HL-60 (cell line): Measurements from ENCODE around the gene ALOX12.
"Not testable (repeated sequence)": the region's sequence is repeated elsewhere in the genome, so short reads cannot be mapped to it uniquely, and the experiment has no call there.

Experiments
- DNase-seq, 2 experiments: peaks; one replicate each; pipeline ENCODE4 v3.0.0-alpha.2; 2010 to 2020; ENCODE audit warnings: low read depth in 1 of 2, low spot score in 1 of 2
- H3K27ac ChIP-seq: fragments of 250-450 bp; sonication (Bioruptor Pico); replicated peaks from 2 replicates; pipeline ENCODE4 v1.5.1; 2020; ENCODE audit warnings: mild to moderate bottlenecking, moderate library complexity
- H3K27me3 ChIP-seq: fragments of 250-450 bp; sonication (Bioruptor Pico); 2 replicates; pipeline ENCODE4 v1.5.1; 2021; ENCODE audit warnings: mild to moderate bottlenecking, moderate library complexity; ENCODE audit not compliant: insufficient read depth, poor library complexity, severe bottlenecking
- H3K4me3 ChIP-seq: replicated peaks from 2 replicates; pipeline ENCODE4 v1.5.1; 2011; ENCODE audit warnings: mild to moderate bottlenecking, control low read depth, low read length; ENCODE audit not compliant: insufficient read depth
- GABPA ChIP-seq: IDR thresholded peaks from 2 replicates; pipeline ENCODE4 v1.6.1; 2012; ENCODE audit warnings: low read depth
- POLR2AphosphoS5 ChIP-seq: IDR thresholded peaks from 2 replicates; pipeline ENCODE4 v1.6.1; 2012; ENCODE audit warnings: low read depth
- SPI1 ChIP-seq: IDR thresholded peaks from 2 replicates; pipeline ENCODE4 v1.6.1; 2012; ENCODE audit warnings: low read depth, mild to moderate bottlenecking, borderline replicate concordance
- long read RNA-seq: library from polyadenylated mRNA; unstranded; transcript quantifications from one replicate; pipeline ENCODE4 v2.0.0, GENCODE V29; 2020
- TF ChIP-seq, protein P1 (sequence below): IDR thresholded peaks from one replicate; pipeline ENCODE4 v1.5.1; 2011; ENCODE audit warnings: low read length, control low read depth, inconsistent platforms; ENCODE audit not compliant: insufficient read depth
- TF ChIP-seq, protein P2 (sequence below): IDR thresholded peaks from 2 replicates; pipeline ENCODE4 v1.6.1; 2012; ENCODE audit warnings: low read depth; ENCODE audit not compliant: insufficient replicate concordance

Gene ALOX12, protein sequence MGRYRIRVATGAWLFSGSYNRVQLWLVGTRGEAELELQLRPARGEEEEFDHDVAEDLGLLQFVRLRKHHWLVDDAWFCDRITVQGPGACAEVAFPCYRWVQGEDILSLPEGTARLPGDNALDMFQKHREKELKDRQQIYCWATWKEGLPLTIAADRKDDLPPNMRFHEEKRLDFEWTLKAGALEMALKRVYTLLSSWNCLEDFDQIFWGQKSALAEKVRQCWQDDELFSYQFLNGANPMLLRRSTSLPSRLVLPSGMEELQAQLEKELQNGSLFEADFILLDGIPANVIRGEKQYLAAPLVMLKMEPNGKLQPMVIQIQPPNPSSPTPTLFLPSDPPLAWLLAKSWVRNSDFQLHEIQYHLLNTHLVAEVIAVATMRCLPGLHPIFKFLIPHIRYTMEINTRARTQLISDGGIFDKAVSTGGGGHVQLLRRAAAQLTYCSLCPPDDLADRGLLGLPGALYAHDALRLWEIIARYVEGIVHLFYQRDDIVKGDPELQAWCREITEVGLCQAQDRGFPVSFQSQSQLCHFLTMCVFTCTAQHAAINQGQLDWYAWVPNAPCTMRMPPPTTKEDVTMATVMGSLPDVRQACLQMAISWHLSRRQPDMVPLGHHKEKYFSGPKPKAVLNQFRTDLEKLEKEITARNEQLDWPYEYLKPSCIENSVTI
- long read RNA-seq, partial matches to known transcripts = 0 of 2 reads
- long read RNA-seq, other reads (novel, unspliced or antisense) = 2 of 2 reads

DNA sequence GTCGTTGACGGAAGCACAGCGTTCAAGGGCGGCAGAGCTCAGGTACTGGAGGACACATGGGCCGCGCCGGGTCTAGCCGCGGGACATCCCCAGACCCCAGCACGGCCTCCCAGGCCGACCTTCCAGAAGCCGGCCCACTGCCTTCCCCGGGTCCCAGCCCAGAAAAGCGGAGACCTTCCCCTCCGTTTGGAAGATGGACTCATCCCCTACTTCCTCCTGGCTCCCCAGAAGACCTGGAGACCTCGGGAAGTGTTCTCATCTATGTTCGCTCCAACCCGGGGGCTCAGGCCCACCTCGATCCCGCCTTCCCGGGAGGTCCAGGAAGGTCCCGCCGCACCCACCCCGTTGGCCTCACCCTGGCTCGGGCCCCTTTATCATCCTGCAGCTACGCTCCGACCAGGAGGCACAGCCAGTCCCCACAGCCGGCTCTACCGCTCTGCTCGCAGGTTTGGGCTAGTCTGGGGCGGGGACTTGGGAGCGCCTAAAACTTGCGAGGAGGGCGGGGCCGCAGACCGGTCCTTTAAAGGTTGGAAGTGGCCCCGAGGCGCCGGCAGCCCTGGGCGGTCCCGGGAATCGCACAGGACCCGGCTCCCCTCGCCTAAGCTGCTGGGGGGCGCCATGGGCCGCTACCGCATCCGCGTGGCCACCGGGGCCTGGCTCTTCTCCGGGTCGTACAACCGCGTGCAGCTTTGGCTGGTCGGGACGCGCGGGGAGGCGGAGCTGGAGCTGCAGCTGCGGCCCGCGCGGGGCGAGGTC, at the start of gene ALOX12:
Gene ALOX12, plus strand, starts transcription at position 550 of the 756 bp plus-strand sequence. Its CDS starts 69 bp downstream, at position 619.
- TF ChIP-seq SPI1 = no peak
- TF ChIP-seq, protein P1, sequence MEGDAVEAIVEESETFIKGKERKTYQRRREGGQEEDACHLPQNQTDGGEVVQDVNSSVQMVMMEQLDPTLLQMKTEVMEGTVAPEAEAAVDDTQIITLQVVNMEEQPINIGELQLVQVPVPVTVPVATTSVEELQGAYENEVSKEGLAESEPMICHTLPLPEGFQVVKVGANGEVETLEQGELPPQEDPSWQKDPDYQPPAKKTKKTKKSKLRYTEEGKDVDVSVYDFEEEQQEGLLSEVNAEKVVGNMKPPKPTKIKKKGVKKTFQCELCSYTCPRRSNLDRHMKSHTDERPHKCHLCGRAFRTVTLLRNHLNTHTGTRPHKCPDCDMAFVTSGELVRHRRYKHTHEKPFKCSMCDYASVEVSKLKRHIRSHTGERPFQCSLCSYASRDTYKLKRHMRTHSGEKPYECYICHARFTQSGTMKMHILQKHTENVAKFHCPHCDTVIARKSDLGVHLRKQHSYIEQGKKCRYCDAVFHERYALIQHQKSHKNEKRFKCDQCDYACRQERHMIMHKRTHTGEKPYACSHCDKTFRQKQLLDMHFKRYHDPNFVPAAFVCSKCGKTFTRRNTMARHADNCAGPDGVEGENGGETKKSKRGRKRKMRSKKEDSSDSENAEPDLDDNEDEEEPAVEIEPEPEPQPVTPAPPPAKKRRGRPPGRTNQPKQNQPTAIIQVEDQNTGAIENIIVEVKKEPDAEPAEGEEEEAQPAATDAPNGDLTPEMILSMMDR = no peak
- no peak for TF ChIP-seq GABPA
- Histone ChIP-seq H3K27ac (no peak within 1 kb of the TSS), H3K4me3 (no peak within 1 kb of the TSS), H3K27me3 (no peaks in the 10 kb centered on the region)
- DNase-seq = no peak

DNA sequence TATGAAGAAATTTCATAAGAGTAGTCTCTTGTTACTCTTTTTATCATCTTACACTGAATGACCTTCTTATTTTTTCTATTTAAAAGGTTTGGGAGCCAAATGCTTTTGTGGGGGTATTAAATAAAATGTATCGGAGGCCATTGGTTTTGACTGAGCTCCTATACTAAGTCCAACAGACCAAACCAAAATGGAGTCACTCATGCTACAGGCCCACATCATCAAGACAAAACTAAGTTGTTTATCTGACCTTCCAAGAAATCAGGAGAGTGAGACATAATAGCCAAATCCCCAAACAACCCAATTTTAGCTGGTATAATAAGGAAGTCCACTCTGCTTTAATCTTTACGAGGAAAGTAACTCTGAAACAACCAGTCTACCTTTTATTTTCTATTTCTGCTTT, 48.1 kb upstream of the ALOX12 start:
- no peaks in the 10 kb centered on the region for H3K27me3 ChIP-seq
- no peak overlapping the region for H3K4me3 ChIP-seq
- no peak for DNase-seq
- H3K27ac ChIP-seq = peak overlapping the region; percentile 95
- TF ChIP-seq, protein P2, sequence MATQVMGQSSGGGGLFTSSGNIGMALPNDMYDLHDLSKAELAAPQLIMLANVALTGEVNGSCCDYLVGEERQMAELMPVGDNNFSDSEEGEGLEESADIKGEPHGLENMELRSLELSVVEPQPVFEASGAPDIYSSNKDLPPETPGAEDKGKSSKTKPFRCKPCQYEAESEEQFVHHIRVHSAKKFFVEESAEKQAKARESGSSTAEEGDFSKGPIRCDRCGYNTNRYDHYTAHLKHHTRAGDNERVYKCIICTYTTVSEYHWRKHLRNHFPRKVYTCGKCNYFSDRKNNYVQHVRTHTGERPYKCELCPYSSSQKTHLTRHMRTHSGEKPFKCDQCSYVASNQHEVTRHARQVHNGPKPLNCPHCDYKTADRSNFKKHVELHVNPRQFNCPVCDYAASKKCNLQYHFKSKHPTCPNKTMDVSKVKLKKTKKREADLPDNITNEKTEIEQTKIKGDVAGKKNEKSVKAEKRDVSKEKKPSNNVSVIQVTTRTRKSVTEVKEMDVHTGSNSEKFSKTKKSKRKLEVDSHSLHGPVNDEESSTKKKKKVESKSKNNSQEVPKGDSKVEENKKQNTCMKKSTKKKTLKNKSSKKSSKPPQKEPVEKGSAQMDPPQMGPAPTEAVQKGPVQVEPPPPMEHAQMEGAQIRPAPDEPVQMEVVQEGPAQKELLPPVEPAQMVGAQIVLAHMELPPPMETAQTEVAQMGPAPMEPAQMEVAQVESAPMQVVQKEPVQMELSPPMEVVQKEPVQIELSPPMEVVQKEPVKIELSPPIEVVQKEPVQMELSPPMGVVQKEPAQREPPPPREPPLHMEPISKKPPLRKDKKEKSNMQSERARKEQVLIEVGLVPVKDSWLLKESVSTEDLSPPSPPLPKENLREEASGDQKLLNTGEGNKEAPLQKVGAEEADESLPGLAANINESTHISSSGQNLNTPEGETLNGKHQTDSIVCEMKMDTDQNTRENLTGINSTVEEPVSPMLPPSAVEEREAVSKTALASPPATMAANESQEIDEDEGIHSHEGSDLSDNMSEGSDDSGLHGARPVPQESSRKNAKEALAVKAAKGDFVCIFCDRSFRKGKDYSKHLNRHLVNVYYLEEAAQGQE = no peak
- no peak for TF ChIP-seq SPI1
- TF ChIP-seq, protein P1 = no peak

DNA sequence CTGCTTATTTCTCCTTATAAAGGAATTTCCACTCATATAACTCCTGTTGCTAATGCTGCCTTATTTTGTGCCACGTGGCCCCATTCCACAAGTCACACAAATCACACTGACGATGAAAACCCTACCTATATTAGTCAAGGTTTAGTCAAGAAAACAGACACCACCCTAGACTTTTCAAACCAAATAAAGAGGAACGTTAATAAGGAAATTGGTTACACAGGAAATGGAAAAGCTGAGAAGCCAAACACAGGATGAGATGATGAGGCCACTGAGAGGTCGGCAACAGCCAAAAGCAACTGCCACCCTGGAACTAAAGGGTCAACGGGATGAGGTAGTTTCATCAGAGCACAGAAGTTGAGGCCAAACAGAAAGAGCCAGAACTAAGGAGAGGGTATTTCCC, 47.3 kb upstream of the ALOX12 start:
- peak; percentile 45 to 83 for DNase-seq
- Histone ChIP-seq H3K27me3 (no peaks in the 10 kb centered on the region), H3K4me3 (no peak overlapping the region), H3K27ac (peak overlapping the region; percentile 95)
- TF ChIP-seq GABPA (no peak), POLR2AphosphoS5 (peak; percentile 76)

DNA sequence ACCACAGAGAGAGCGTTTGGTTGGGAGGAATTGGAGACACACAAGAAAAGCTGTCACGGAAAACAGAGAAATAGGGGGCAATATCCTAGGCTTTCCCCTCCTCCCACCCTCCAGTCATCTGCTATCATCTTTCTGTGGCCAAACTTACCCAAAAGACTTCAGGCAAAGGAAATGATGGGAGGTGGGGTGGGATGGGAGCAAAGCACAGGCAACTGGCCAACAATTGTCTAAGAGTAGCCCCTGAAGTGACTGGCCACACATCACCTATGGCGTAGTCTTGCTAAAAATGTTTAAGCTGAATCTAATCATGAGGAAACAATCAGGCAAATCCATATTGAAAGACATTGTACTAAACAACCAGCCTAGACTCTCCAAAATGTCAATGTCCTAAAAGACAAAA, 46.9 kb upstream of the ALOX12 start:
- DNase-seq = no peak
- peak overlapping the region; percentile 95 for H3K27ac ChIP-seq
- H3K27me3 ChIP-seq = no peaks in the 10 kb centered on the region
- no peak overlapping the region for H3K4me3 ChIP-seq
- no peak for TF ChIP-seq POLR2AphosphoS5
- TF ChIP-seq, protein P1 = no peak
- no peak for TF ChIP-seq GABPA
- TF ChIP-seq SPI1 = no peak
- TF ChIP-seq, protein P2 = no peak

DNA sequence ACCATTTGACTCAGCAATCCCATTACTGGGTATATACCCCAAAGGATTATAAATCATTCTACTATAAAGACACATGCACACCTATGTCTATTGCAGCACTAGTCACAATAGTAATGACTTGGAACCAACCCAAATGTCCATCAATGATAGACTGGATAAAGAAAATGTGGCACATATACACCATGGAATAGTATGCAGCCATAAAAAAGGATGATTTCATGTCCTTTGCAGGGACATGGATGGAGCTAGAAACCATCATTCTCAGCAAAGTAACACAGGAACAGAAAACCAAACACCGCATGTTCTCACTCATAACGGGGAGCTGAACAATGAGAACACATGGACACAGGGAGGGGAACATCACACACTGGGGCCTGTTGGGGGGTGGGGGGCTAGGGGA, 44.9 kb upstream of the ALOX12 start:
- H3K27me3 ChIP-seq, H3K4me3 ChIP-seq, DNase-seq: not testable (repeated sequence)
- H3K27ac ChIP-seq = peak overlapping the region; percentile 95
